ENCODE measurements around the gene UPB1.

GRCh38 chr22:24526191-24526590, 31.1 kb downstream of the UPB1 start:
- TF ChIP-seq POLR2A (IDR thresholded peaks at IDR 0.05), result no peak
- no peak for TF ChIP-seq CTCF (IDR thresholded peaks at IDR 0.05)
